Body of pancreas (tissue), 4 donors: ENCODE data around the gene MAPT. TPM values are rescaled to one million over a fixed set of nuclear protein-coding genes. Genes with fewer than 3 reads are reported as not detected.
"Not testable (repeated sequence)": the region's sequence is repeated elsewhere in the genome, so short reads cannot be mapped to it uniquely, and the experiment has no call there.

Experiments used
- ATAC-seq: fragments of 150-250 bp; one replicate; pipeline ENCODE4 v1.9.1; 2016
- DNase-seq, 4 donors: peaks; one replicate each; pipeline ENCODE4 v3.0.0-alpha.2; 2019
- H3K27ac ChIP-seq, 4 donors: fragments of 200-600 bp; sonication (generic); 1 replicate in 3 of 4; 2 replicates in 1 of 4; pipeline versions ENCODE4 v1.5.1 to v1.6.1; 2016 to 2019; ENCODE audit warnings: mild to moderate bottlenecking in 1 of 4, mixed read lengths in 1 of 4, moderate library complexity in 1 of 4
- H3K27me3 ChIP-seq, 2 donors: fragments of 200-600 bp; sonication (generic); one replicate each; pipeline ENCODE4 v1.6.0; 2016; ENCODE audit warnings: mild to moderate bottlenecking in 1 of 2
- H3K36me3 ChIP-seq, 2 donors: fragments of 200-600 bp; sonication (generic); replicated peaks in 1 of 2; 2 replicates each; pipeline ENCODE4 v1.5.1; 2016; ENCODE audit warnings: low read depth in 2 of 2; ENCODE audit not compliant: insufficient read depth in 1 of 2
- H3K4me1 ChIP-seq: fragments of 200-600 bp; sonication (generic); one replicate; pipeline ENCODE4 v1.6.0; 2016
- H3K4me3 ChIP-seq, 2 donors: fragments of 200-600 bp; sonication (generic); 1 replicate in 1 of 2; 2 replicates in 1 of 2; pipeline ENCODE4 v1.5.1; 2016 to 2019
- H3K9me3 ChIP-seq, 3 donors: fragments of 200-600 bp; sonication (generic); 1 replicate in 2 of 3; 2 replicates in 1 of 3; pipeline ENCODE4 v1.5.1; 2016
- POLR2A ChIP-seq, 3 donors: fragments of 450-650 bp; IDR thresholded peaks; one replicate each; pipeline ENCODE4 v1.6.1; 2016; ENCODE audit warnings: antibody characterized with exemption in 3 of 3, mild to moderate bottlenecking in 2 of 3
- WGBS, 2 donors: methylation state at CpG; one replicate each; pipeline ENCODE4 v1.1.5; 2017; 5-methylcytosine and 5-hydroxymethylcytosine counted together
- intact Hi-C: fragments of 100-400 bp; cut with DNase I; formaldehyde crosslinking; loops from one replicate; pipeline ENCODE4 v1.15.1; 2023
- total RNA-seq, 2 donors: library from RNA; depleted of rRNA; stranded (reverse); fragments of >200 nt; gene quantifications; one replicate each; pipeline ENCODE4 v1.1.0, GENCODE V29; 2016
- TF ChIP-seq, protein P1 (sequence below), 7 experiments: fragments of 450-650 bp in 4 of 7; fragments of 200-600 bp in 3 of 7; sonication (generic) in 3 of 7; IDR thresholded peaks; one replicate each; pipeline ENCODE4 v1.5.1; 2016 to 2019; ENCODE audit warnings: antibody characterized with exemption in 7 of 7

Gene MAPT
- total RNA-seq, 2 donors from 2014 or later: 1.6 to 2.3 TPM

DNA sequence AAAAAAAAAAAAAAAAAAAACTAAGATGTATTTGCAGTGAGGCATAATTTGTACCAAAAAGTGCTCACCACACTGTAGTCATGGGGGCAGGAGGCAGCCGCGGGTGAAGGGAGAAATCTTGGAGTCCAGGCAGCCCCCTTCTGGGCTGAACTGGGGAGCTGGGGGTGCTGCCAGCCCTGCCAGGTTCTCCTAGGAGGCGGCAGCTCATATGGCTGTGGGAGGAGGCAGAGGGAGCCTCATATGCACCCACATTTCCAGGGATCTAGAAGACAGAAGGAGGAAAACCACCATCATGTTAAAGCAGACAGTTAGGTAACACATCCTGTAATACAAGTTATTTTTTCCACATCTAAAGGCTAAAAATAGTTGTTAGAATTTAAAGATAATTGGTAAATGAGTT is 16.3 kb downstream of the MAPT start:
- Histone ChIP-seq H3K9me3 (no peaks in the 10 kb centered on the region), H3K36me3 (no peaks in the 10 kb centered on the region), H3K4me3 (no peak overlapping the region), H3K27me3 (peaks cover 0 to 4% of the 10 kb centered on the region in 2 donors), H3K4me1 (no peaks in the 10 kb centered on the region), H3K27ac (no peak overlapping the region)
- no peak for TF ChIP-seq POLR2A (IDR thresholded peaks at IDR 0.05)
- TF ChIP-seq, protein P1, sequence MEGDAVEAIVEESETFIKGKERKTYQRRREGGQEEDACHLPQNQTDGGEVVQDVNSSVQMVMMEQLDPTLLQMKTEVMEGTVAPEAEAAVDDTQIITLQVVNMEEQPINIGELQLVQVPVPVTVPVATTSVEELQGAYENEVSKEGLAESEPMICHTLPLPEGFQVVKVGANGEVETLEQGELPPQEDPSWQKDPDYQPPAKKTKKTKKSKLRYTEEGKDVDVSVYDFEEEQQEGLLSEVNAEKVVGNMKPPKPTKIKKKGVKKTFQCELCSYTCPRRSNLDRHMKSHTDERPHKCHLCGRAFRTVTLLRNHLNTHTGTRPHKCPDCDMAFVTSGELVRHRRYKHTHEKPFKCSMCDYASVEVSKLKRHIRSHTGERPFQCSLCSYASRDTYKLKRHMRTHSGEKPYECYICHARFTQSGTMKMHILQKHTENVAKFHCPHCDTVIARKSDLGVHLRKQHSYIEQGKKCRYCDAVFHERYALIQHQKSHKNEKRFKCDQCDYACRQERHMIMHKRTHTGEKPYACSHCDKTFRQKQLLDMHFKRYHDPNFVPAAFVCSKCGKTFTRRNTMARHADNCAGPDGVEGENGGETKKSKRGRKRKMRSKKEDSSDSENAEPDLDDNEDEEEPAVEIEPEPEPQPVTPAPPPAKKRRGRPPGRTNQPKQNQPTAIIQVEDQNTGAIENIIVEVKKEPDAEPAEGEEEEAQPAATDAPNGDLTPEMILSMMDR (IDR thresholded peaks at IDR 0.05): no peak
- no peak for ATAC-seq
- intact Hi-C loops: no loop called here
- DNase-seq: no peak
- 54 to 74% methylated on average over 3 of the region's 3 CpGs for WGBS, 2 donors

GRCh38 chr17:45912319-45912718 is 18.0 kb downstream of the MAPT start:
- intact Hi-C loops: no loop called here
- no peak for DNase-seq
- Histone ChIP-seq H3K9me3 (no peaks in the 10 kb centered on the region), H3K27me3 (no peaks in the 10 kb centered on the region), H3K4me3 (no peak overlapping the region), H3K27ac (no peak overlapping the region), H3K36me3 (no peaks in the 10 kb centered on the region), H3K4me1 (no peaks in the 10 kb centered on the region)
- no peak for ATAC-seq
- TF ChIP-seq POLR2A (IDR thresholded peaks at IDR 0.05): no peak

GRCh38 chr17:45913030-45913429 is 18.7 kb downstream of the MAPT start:
- WGBS, 2 donors: 84 to 87% methylated on average over 5 of the region's 5 CpGs
- intact Hi-C loops, H3K27ac ChIP-seq, H3K9me3 ChIP-seq, ATAC-seq, H3K27me3 ChIP-seq, H3K4me1 ChIP-seq, DNase-seq, H3K36me3 ChIP-seq, H3K4me3 ChIP-seq: not testable (repeated sequence)

DNA sequence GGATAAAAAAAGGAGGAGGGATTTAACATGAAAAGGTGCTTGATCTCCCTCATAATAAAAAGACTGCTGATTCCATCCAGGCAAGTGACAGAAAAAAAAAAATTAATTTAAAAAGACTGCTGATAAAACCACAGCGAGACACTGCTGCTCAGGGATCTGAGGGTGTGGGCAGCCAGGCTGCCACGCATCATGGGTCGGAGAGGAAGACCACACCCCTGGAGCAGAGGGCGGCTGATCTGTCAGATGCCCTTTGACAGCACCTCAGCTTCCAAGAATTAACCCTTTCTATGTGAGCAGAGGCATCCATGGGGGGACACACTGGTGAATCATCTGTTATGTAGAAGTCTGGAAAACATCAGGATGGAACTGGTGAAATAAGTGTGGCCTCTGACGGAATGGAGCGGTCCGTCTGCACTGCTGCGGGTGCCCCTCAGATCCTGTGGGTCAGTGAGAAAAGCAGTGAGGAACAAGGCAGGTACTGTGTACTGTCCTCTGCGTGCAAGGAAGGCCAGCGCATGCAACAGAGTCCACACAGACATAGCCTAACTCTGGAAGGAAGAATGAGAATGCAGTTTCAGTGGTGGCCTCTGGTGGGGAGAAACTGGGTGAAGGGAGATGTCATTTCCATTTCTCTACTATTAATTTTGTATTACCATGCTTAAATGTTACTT is 19.8 kb downstream of the MAPT start:
- Histone ChIP-seq H3K36me3 (no peaks in the 10 kb centered on the region), H3K4me1 (no peaks in the 10 kb centered on the region), H3K4me3 (no peak overlapping the region), H3K27me3 (no peaks in the 10 kb centered on the region), H3K9me3 (no peaks in the 10 kb centered on the region), H3K27ac (no peak overlapping the region)
- TF ChIP-seq, protein P1 (IDR thresholded peaks at IDR 0.05): no peak
- TF ChIP-seq POLR2A (IDR thresholded peaks at IDR 0.05): no peak
- WGBS, 2 donors: 61 to 77% methylated on average over 7 to 10 of the region's 10 CpGs
- intact Hi-C loops: no loop called here
- no peak for ATAC-seq
- DNase-seq: no peak

GRCh38 chr17:45915263-45915662 is 20.9 kb downstream of the MAPT start:
- Histone ChIP-seq H3K27ac (no peak overlapping the region), H3K4me3 (no peak overlapping the region), H3K36me3 (no peaks in the 10 kb centered on the region), H3K4me1 (no peaks in the 10 kb centered on the region), H3K27me3 (no peaks in the 10 kb centered on the region), H3K9me3 (no peaks in the 10 kb centered on the region)
- no peak for DNase-seq
- TF ChIP-seq POLR2A (IDR thresholded peaks at IDR 0.05): no peak
- TF ChIP-seq, protein P1 (IDR thresholded peaks at IDR 0.05): no peak
- WGBS, 2 donors: 65 to 80% methylated on average over 4 of the region's 4 CpGs
- intact Hi-C loops: no loop called here
- ATAC-seq: no peak

GRCh38 chr17:45917081-45917480 is 22.7 kb downstream of the MAPT start:
- ATAC-seq: no peak
- no peaks in the 10 kb centered on the region for H3K36me3 ChIP-seq
- no peak overlapping the region for H3K4me3 ChIP-seq
- intact Hi-C loops: no loop called here
- H3K4me1 ChIP-seq: no peaks in the 10 kb centered on the region
- H3K27me3 ChIP-seq: no peaks in the 10 kb centered on the region
- TF ChIP-seq POLR2A (IDR thresholded peaks at IDR 0.05): no peak
- TF ChIP-seq, protein P1 (IDR thresholded peaks at IDR 0.05): no peak
- H3K9me3 ChIP-seq: no peaks in the 10 kb centered on the region
- no peak overlapping the region for H3K27ac ChIP-seq
- 57 to 66% methylated on average over 7 of the region's 7 CpGs for WGBS, 2 donors
- DNase-seq: no peak
